ENCODE results near the gene C19orf67. TPM values are rescaled to one million over a fixed set of nuclear protein-coding genes. Genes with fewer than 3 reads are reported as not detected.

Gene C19orf67
- total and polyA plus RNA-seq, 12 donors = not detected

DNA sequence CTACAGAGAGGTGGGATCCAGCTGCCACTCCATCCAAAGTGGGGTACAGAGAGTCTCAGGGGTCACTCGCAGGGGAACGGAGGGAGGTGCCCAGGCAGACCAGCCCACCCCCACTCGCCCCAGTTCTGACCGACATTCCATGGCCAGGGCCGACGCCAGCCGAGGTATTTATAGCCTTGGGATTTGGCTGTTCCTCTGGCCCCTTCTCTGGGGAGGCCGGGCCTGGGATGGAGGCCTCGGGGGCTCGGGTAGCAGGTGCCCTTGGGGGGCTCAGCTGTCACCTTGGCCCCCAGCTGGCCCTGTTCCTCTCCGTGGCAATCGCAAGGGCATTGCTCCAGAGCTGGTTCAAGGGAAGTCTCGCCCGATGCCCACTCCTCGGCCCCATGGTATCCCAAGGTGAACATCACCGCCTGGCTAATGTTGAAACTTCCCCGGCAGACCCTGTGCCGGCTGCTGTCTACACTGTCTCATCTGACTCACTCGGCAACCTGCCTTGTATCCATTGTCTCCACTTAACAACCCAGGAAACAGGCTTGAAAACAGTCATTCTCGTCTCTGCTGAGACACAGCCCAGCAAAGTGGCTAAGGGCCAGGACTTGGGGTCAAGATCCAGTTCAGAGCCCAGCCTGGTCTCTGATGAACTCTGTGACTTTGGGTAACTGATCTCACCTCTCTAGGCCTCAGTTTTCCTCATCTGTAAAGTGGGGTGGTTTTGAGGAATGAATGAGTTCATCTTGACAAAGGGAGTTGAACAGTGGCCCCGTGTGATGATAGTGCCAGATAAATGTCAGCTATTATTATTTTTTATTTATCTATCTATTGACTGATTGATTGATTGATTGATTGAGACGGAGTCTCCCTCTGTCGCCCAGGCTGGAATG, 22.2 kb upstream of the C19orf67 start:
- H3K4me1 ChIP-seq (replicated peaks in 1 of 2) = peaks cover 24 to 51% of the 10 kb centered on the region in 2 donors
- no peak overlapping the region for H3K4me3 ChIP-seq
- peak overlapping the region; percentile 4 to 88 (median 74) for H3K27ac ChIP-seq
- peak; percentile 64 to 90 (median 87) for DNase-seq
- H3K27me3 ChIP-seq = no peaks in the 10 kb centered on the region
- TF ChIP-seq POLR2A (IDR thresholded peaks at IDR 0.05) (no peak), CTCF (IDR thresholded peaks at IDR 0.05) (no peak)
- H3K36me3 ChIP-seq (replicated peaks in 1 of 2) = peaks cover 0 to 38% of the 10 kb centered on the region in 2 donors
- 38 to 52% (median 39%) methylated on average over 14 to 23 of the region's 23 CpGs for WGBS, 4 donors
- H3K9me3 ChIP-seq (replicated peaks in 1 of 3) = no peaks in the 10 kb centered on the region
- intact Hi-C loops (cut with DNase I) = no loop called here

GRCh38 chr19:14106840-14107239, 21.3 kb upstream of the C19orf67 start:
- Histone ChIP-seq H3K4me1 (replicated peaks in 1 of 2) (peaks cover 20 to 51% of the 10 kb centered on the region in 2 donors), H3K27ac (peak overlapping the region in 3 of 5 donors; percentile 74 to 88 (median 84)), H3K4me3 (no peak overlapping the region), H3K36me3 (replicated peaks in 1 of 2) (peaks cover 0 to 48% of the 10 kb centered on the region in 2 donors), H3K9me3 (replicated peaks in 1 of 3) (no peaks in the 10 kb centered on the region), H3K27me3 (no peaks in the 10 kb centered on the region)
- WGBS, 4 donors = 71 to 80% (median 76%) methylated on average over 11 to 16 of the region's 16 CpGs; no CpG with 5 or more reads in 1 of the 4 donors
- intact Hi-C loops (cut with DNase I) = no loop called here
- no peak for TF ChIP-seq POLR2A (IDR thresholded peaks at IDR 0.05)
- peak in 1 of 6 experiments; percentile 6 for TF ChIP-seq CTCF (IDR thresholded peaks at IDR 0.05)
- DNase-seq = no peak

DNA sequence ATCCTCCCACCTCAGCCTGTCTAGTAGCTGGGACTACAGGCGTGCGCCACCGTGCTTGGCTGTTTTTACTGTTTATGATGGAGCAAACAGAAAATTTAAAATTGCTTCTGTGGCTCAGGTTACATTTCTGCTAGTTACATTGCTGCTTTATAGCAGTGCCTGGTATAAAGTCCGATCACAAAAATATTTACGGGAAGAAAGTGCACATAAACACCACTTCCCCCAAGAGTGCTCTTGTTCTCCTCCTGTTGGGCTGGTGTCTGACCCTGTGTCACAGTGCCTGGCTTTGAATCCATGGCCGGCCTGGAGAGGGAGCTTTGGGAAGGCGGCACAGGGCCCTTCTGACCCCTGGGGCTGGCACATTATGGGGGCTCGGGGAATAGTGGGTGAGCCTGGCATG, 20.1 kb upstream of the C19orf67 start:
- intact Hi-C loops (cut with DNase I) = no loop called here
- H3K27me3 ChIP-seq = no peaks in the 10 kb centered on the region
- no peak for TF ChIP-seq POLR2A (IDR thresholded peaks at IDR 0.05)
- H3K27ac ChIP-seq = no peak overlapping the region
- H3K4me3 ChIP-seq = no peak overlapping the region
- H3K36me3 ChIP-seq (replicated peaks in 1 of 2) = peaks cover 0 to 60% of the 10 kb centered on the region in 2 donors
- H3K4me1 ChIP-seq (replicated peaks in 1 of 2) = peaks cover 18 to 40% of the 10 kb centered on the region in 2 donors
- H3K9me3 ChIP-seq (replicated peaks in 1 of 3) = no peaks in the 10 kb centered on the region
- no peak for DNase-seq
- 81 to 86% (median 82%) methylated on average over 8 of the region's 8 CpGs for WGBS, 4 donors

- Histone ChIP-seq H3K27ac (peak overlapping the region in 2 of 5 donors; percentile 15 to 27), H3K4me3 (no peak overlapping the region), H3K36me3 (replicated peaks in 1 of 2) (peaks cover 0 to 83% of the 10 kb centered on the region in 2 donors), H3K9me3 (replicated peaks in 1 of 3) (no peaks in the 10 kb centered on the region), H3K4me1 (replicated peaks in 1 of 2) (peaks cover 17 to 30% of the 10 kb centered on the region in 2 donors), H3K27me3 (no peaks in the 10 kb centered on the region)
- TF ChIP-seq CTCF (IDR thresholded peaks at IDR 0.05) (peak in 2 of 6 experiments; percentile 10 to 19), POLR2A (IDR thresholded peaks at IDR 0.05) (no peak)
- WGBS, 4 donors = 33 to 60% (median 46%) methylated on average over 1 of the region's 1 CpG
- peak; percentile 57 to 90 (median 83) for DNase-seq
- intact Hi-C loops (cut with DNase I) = no loop called here
These were observed 17.7 kb upstream of the C19orf67 start for GRCh38 chr19:14103310-14103709.
